Adipocyte (in vitro differentiated cells): ENCODE data around the gene HAGH.
"Not testable (repeated sequence)": the region's sequence is repeated elsewhere in the genome, so short reads cannot be mapped to it uniquely, and the experiment has no call there.

Experiments
- DNase-seq: peaks from one replicate; pipeline ENCODE4 v3.0.0-alpha.2; 2015; ENCODE audit warnings: low read depth
- H3K27me3 ChIP-seq: replicated peaks from 2 replicates; pipeline ENCODE4 v1.7.0; 2013; ENCODE audit warnings: mild to moderate bottlenecking, low read length, moderate library complexity; ENCODE audit not compliant: control insufficient read depth, insufficient read depth
- H3K36me3 ChIP-seq: 2 replicates; pipeline ENCODE4 v1.7.0; 2013; ENCODE audit warnings: low read length, mild to moderate bottlenecking, moderate library complexity; ENCODE audit not compliant: control insufficient read depth, insufficient read depth, severe bottlenecking
- H3K4me1 ChIP-seq: 2 replicates; pipeline ENCODE4 v1.7.0; 2013; ENCODE audit warnings: mild to moderate bottlenecking, low read length, moderate library complexity; ENCODE audit not compliant: control insufficient read depth, insufficient read depth
- H3K4me3 ChIP-seq: 2 replicates; pipeline ENCODE4 v1.7.0; 2013; ENCODE audit warnings: mild to moderate bottlenecking, low read length, moderate library complexity
- H3K9ac ChIP-seq: 2 replicates; pipeline ENCODE4 v1.7.0; 2013; ENCODE audit warnings: mild to moderate bottlenecking, low read length, moderate library complexity
- H3K9me3 ChIP-seq: 2 replicates; pipeline ENCODE4 v1.7.0; 2013; ENCODE audit warnings: mild to moderate bottlenecking, low read length, moderate library complexity; ENCODE audit not compliant: control insufficient read depth

HAGH gene

GRCh38 chr16:1826691-1827573 lies at the start of gene HAGH, which contains the start of gene FAHD1:
Gene HAGH, minus strand, starts transcription at chr16:1826825. Its CDS starts 38 bp downstream, at chr16:1826787.
Gene FAHD1, plus strand, starts transcription at chr16:1827206. Its CDS starts 33 bp downstream, at chr16:1827239.
- H3K9me3 ChIP-seq, result no peaks in the 10 kb centered on the region
- no peaks in the 10 kb centered on the region for H3K27me3 ChIP-seq
- H3K9ac ChIP-seq, result peak within 1 kb of the TSS; percentile 93
- peaks cover 10% of the 10 kb centered on the region for H3K36me3 ChIP-seq
- peak; percentile 97 for DNase-seq
- H3K4me1 ChIP-seq, result peaks cover 27% of the 10 kb centered on the region
- H3K4me3 ChIP-seq, result peak within 1 kb of the TSS; percentile 98

- H3K36me3 ChIP-seq, H3K9me3 ChIP-seq, H3K9ac ChIP-seq, H3K4me1 ChIP-seq, H3K4me3 ChIP-seq, DNase-seq: not testable (repeated sequence)
- peaks cover 43% of the 10 kb centered on the region for H3K27me3 ChIP-seq
Observed at GRCh38 chr16:1876066-1876465, 49.4 kb upstream of the HAGH start.

DNA sequence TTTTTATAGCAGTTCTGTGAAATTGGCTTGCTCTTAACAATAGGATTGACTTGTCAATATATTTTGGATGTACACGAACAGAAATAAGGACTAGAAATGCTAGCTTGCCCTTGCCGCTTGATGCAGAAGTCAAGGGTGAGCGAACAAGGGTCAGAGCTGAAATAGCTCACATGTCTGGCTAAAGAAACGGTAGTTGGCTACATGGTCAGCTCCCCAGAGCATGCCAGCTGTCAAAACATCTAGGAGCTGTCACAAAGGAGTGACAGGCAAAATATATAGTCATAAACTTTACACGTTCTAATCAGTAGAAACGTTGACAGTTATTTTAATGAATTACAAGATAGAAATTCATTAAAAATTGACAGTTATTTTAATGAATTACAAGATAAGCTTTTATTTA lies 48.2 kb upstream of the HAGH start:
- H3K4me1 ChIP-seq, result peaks cover 8% of the 10 kb centered on the region
- DNase-seq, result no peak
- H3K36me3 ChIP-seq, result no peaks in the 10 kb centered on the region
- H3K4me3 ChIP-seq, result no peak overlapping the region
- no peak overlapping the region for H3K9ac ChIP-seq
- H3K27me3 ChIP-seq, result peaks cover 35% of the 10 kb centered on the region
- H3K9me3 ChIP-seq, result no peaks in the 10 kb centered on the region

DNA sequence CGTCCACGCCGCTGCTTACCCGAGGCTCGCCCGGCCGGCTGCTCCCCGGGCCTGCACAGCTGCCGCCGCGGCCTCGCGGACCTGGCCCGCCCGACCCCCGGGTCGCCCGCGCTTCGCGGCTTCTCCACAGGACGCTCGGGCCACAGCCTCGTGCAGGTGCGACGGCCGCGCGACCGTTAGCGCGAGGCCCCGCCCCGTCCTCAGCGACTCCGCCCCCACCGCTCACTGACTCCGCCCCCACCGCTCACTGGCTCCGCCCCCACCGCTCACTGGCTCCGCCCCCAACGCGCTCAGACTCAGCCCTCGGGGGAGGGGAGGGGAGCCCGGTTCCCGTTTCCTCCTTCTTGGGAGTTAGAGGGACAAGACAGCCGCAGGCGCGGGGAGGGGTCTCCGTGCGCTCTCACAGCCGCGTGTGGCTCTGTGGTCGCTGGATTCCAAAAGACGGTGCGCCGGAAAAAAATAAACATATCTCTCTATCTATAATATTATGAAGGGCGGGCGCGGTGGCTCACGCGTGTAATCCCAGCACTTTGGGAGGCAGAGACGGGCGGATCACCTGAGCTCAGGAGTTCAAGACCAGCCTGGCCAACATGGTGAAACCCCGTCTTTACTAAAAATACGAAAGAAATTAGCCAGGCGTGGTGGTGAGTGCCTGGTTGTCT lies 45.5 kb upstream of the HAGH start, which contains the start of gene MEIOB:
Gene MEIOB, minus strand, starts transcription at position 191 of the 662 bp plus-strand sequence. CDS start 3,989 bp downstream, outside the sequence.
- no peak within 1 kb of the TSS for H3K4me3 ChIP-seq
- H3K36me3 ChIP-seq, result no peaks in the 10 kb centered on the region
- peak; percentile 39 for DNase-seq

GRCh38 chr16:1870365-1871082 lies 43.9 kb upstream of the HAGH start:
- no peaks in the 10 kb centered on the region for H3K9me3 ChIP-seq
- no peak overlapping the region for H3K9ac ChIP-seq
- no peak overlapping the region for H3K4me3 ChIP-seq
- H3K36me3 ChIP-seq, result no peaks in the 10 kb centered on the region
- peaks cover 14% of the 10 kb centered on the region for H3K27me3 ChIP-seq
- H3K4me1 ChIP-seq, result peaks cover 8% of the 10 kb centered on the region
- peak; percentile 58 for DNase-seq

More for the DNA sequence above, 45.5 kb upstream of the HAGH start, which contains the start of gene MEIOB:
- Histone ChIP-seq H3K27me3 (peaks cover 16% of the 10 kb centered on the region), H3K9me3 (no peaks in the 10 kb centered on the region), H3K4me1 (peaks cover 8% of the 10 kb centered on the region), H3K9ac (no peak within 1 kb of the TSS)

DNA sequence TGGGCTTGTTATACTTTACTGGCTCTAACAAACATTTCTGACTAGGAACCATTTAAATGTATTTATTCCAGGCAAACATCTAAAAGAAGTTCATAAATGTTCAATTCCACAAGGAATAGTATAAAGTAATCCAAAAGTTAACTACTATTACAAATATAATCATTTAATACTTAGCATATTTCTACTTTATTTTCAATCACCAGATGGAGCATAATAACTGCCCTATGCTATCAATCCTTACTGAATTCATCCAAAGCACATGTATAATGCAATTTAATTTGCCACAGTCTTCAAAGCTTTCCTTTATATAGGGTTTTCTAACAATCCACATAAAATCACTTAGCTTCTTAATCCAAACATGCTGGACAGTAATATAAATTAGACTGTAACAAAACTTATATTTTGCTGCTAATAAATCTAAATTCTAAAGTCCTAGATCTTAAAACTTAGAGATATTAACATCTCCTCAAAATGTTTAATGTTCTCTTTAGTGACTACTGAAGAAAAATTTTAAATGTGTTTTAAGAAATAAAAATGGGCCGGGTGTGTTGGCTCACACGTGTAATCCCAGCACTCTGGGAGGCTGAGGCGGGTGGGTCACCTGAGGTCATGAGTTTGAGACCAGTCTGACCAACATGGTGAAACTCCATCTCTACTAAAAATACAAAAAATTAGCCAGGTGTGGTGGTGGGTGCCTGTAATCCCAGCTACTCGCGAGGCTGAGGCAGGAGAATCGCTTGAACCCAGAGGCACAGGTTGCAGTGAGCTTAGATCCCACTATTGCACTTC lies 39.5 kb upstream of the HAGH start:
- Histone ChIP-seq H3K36me3 (no peaks in the 10 kb centered on the region), H3K4me1 (peaks cover 8% of the 10 kb centered on the region), H3K27me3 (peaks cover 22% of the 10 kb centered on the region), H3K9ac (no peak overlapping the region), H3K9me3 (no peaks in the 10 kb centered on the region), H3K4me3 (no peak overlapping the region)
- no peak for DNase-seq

DNA sequence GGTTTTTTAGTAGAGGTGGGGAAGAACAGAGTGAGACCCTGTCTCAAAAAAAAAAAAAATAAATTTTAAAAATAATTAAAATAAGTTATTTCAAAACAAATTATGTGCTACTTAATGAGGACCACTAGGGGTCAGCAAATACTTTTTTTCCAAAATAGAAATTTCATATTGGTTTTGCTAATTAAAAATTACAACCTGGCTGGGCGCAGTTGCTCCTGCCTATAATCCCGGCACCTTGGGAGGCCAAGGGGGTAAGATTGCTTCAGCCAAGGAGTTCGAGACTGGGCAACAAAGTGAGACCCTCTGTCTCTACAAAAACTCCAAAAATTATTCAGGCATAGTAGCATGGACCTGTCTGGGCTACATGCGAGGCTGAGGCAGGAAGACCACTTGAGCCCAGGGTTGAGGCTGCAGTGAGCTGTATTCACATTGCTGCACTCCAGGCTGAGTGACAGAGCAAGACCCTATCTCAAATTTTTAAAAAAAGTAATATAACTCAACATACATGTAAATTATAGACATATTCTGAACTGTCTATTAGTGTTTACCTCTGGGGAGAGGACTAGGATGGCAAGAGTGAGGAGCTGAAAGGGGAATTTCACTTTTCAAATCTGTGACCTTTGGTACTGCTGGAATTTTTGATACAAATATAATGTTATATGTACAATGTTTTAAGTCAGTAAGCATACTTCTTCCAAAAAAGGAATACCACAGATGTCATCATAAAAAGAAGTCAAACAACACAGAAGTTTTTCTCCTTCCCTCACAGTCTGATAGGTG lies 37.2 kb upstream of the HAGH start:
- DNase-seq, result peak; percentile 78
- H3K9ac ChIP-seq, result no peak overlapping the region
- H3K4me3 ChIP-seq, result no peak overlapping the region
- peaks cover 42% of the 10 kb centered on the region for H3K27me3 ChIP-seq
- H3K9me3 ChIP-seq, result no peaks in the 10 kb centered on the region
- H3K4me1 ChIP-seq, result no peaks in the 10 kb centered on the region
- no peaks in the 10 kb centered on the region for H3K36me3 ChIP-seq

DNA sequence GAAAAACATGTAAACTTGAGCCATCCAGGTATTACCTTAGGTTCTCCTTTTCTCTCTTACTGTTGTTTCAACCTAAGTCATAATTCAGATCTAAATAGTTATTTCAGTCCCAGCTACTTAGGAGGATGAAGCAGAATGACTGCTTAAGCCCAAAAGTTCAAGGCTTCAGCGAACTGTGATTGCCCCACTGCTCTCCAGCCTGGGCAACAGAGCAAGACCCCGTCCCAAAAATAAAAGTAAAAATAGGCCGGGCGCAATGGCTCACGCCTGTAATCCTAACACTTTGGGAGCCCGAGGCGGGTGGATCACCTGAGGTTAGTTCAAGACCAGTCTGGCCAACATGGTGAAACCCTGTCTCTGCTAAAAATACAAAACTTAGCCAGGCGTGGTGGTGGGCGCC lies 35.8 kb upstream of the HAGH start:
- H3K4me1 ChIP-seq, result no peaks in the 10 kb centered on the region
- no peaks in the 10 kb centered on the region for H3K36me3 ChIP-seq
- no peak overlapping the region for H3K4me3 ChIP-seq
- H3K27me3 ChIP-seq, result peaks cover 57% of the 10 kb centered on the region
- H3K9me3 ChIP-seq, result no peaks in the 10 kb centered on the region
- H3K9ac ChIP-seq, result no peak overlapping the region
- no peak for DNase-seq

GRCh38 chr16:1861730-1862129 lies 35.1 kb upstream of the HAGH start:
- Histone ChIP-seq H3K4me3 (no peak overlapping the region), H3K9me3 (no peaks in the 10 kb centered on the region), H3K36me3 (no peaks in the 10 kb centered on the region), H3K4me1 (no peaks in the 10 kb centered on the region), H3K9ac (no peak overlapping the region), H3K27me3 (peaks cover 63% of the 10 kb centered on the region)
- DNase-seq, result no peak

- no peak overlapping the region for H3K9ac ChIP-seq
- H3K4me1 ChIP-seq, result no peaks in the 10 kb centered on the region
- H3K4me3 ChIP-seq, result no peak overlapping the region
- no peaks in the 10 kb centered on the region for H3K9me3 ChIP-seq
- DNase-seq, result no peak
- no peaks in the 10 kb centered on the region for H3K36me3 ChIP-seq
- H3K27me3 ChIP-seq, result peaks cover 64% of the 10 kb centered on the region
Observed at GRCh38 chr16:1859650-1860049, 33.0 kb upstream of the HAGH start.
